ENCODE data around the gene PDXK.

GRCh38 chr21:43800566-43800965 is 81.6 kb downstream of the PDXK start:
- TF ChIP-seq CTCF (IDR thresholded peaks at IDR 0.05; ENCODE audit: insufficient read depth, low read length, poor library complexity, severe bottlenecking) (no peak), EZH2phosphoT487 (conservative IDR thresholded peaks at IDR 0.05; ENCODE audit: low read length) (no peak)
